Trophoblast cell (in vitro differentiated cells and primary cell): ENCODE data around the gene METRNL. TPM values are rescaled to one million over a fixed set of nuclear protein-coding genes. Genes with fewer than 3 reads are reported as not detected.
"Not testable (repeated sequence)": the region's sequence is repeated elsewhere in the genome, so short reads cannot be mapped to it uniquely, and the experiment has no call there.

Source experiments
- DNase-seq, 2 donors: peaks; one replicate each; pipeline ENCODE4 v3.0.0-alpha.2; 2016
- H2AFZ ChIP-seq: 2 replicates; pipeline ENCODE4 v1.6.1; 2013; ENCODE audit warnings: low read length, moderate library complexity, mild to moderate bottlenecking; ENCODE audit not compliant: insufficient read depth, poor library complexity
- H2AK5ac ChIP-seq: 2 replicates; pipeline ENCODE4 v1.6.1; 2013; ENCODE audit warnings: mild to moderate bottlenecking, low read length
- H2BK120ac ChIP-seq: 2 replicates; pipeline ENCODE4 v1.6.1; 2013; ENCODE audit warnings: low read length, mild to moderate bottlenecking, moderate library complexity; ENCODE audit not compliant: insufficient read depth, poor library complexity
- H2BK12ac ChIP-seq: 2 replicates; pipeline ENCODE4 v1.6.1; 2013; ENCODE audit warnings: mild to moderate bottlenecking, low read length, moderate library complexity
- H2BK5ac ChIP-seq: 2 replicates; pipeline ENCODE4 v1.6.1; 2013; ENCODE audit warnings: low read length, low read depth, moderate library complexity, mild to moderate bottlenecking; ENCODE audit not compliant: poor library complexity
- H3K14ac ChIP-seq: 2 replicates; pipeline ENCODE4 v1.6.1; 2013; ENCODE audit warnings: mild to moderate bottlenecking, low read length
- H3K18ac ChIP-seq: 2 replicates; pipeline ENCODE4 v1.6.1; 2013; ENCODE audit warnings: mild to moderate bottlenecking, low read length
- H3K23ac ChIP-seq: 2 replicates; pipeline ENCODE4 v1.6.1; 2013; ENCODE audit warnings: low read length
- H3K27ac ChIP-seq: 2 replicates; pipeline ENCODE4 v1.5.1; 2013; ENCODE audit warnings: low read depth, mild to moderate bottlenecking, inconsistent platforms, low read length, moderate library complexity
- H3K27me3 ChIP-seq: 2 replicates; pipeline ENCODE4 v1.6.1; 2013; ENCODE audit warnings: inconsistent platforms, mild to moderate bottlenecking, low read length, moderate library complexity; ENCODE audit not compliant: insufficient read depth
- H3K36me3 ChIP-seq, 2 experiments: 1 replicate in 1 of 2; 2 replicates in 1 of 2; pipeline ENCODE4 v1.6.1; 2013; ENCODE audit warnings: low read length in 2 of 2, mild to moderate bottlenecking in 2 of 2, moderate library complexity in 1 of 2; ENCODE audit not compliant: insufficient read depth in 2 of 2, control insufficient read depth in 1 of 2
- H3K4ac ChIP-seq: 2 replicates; pipeline ENCODE4 v1.6.1; 2013; ENCODE audit warnings: low read depth, mild to moderate bottlenecking, low read length, moderate library complexity
- H3K4me1 ChIP-seq, 2 experiments: 1 replicate in 1 of 2; 2 replicates in 1 of 2; pipeline ENCODE4 v1.6.1; 2013; ENCODE audit warnings: low read length in 2 of 2, mild to moderate bottlenecking in 2 of 2, moderate library complexity in 1 of 2; ENCODE audit not compliant: insufficient read depth in 2 of 2, control insufficient read depth in 1 of 2
- H3K4me2 ChIP-seq: 2 replicates; pipeline ENCODE4 v1.6.1; 2013; ENCODE audit warnings: inconsistent platforms, mild to moderate bottlenecking, low read length, moderate library complexity
- H3K4me3 ChIP-seq: 2 replicates; pipeline ENCODE4 v1.5.1; 2013; ENCODE audit warnings: mild to moderate bottlenecking, low read depth, low read length, inconsistent platforms
- H3K79me1 ChIP-seq: one replicate; pipeline ENCODE4 v1.6.1; 2013; ENCODE audit warnings: low read length
- H3K79me2 ChIP-seq: 2 replicates; pipeline ENCODE4 v1.6.1; 2013; ENCODE audit warnings: low read length, mild to moderate bottlenecking; ENCODE audit not compliant: control insufficient read depth, insufficient read depth, poor library complexity
- H3K9ac ChIP-seq: 2 replicates; pipeline ENCODE4 v1.6.1; 2013; ENCODE audit warnings: mild to moderate bottlenecking, low read length
- H3K9me3 ChIP-seq: 2 replicates; pipeline ENCODE4 v1.6.1; 2013; ENCODE audit warnings: low read depth, mild to moderate bottlenecking, control low read depth, inconsistent platforms, low read length; ENCODE audit not compliant: insufficient read depth
- H4K12ac ChIP-seq: 2 replicates; pipeline ENCODE4 v1.6.1; 2013; ENCODE audit warnings: low read depth, mild to moderate bottlenecking, low read length, moderate library complexity
- H4K8ac ChIP-seq: 2 replicates; pipeline ENCODE4 v1.6.1; 2013; ENCODE audit warnings: low read depth, mild to moderate bottlenecking, low read length, moderate library complexity
- H4K91ac ChIP-seq: one replicate; pipeline ENCODE4 v1.6.1; 2013; ENCODE audit warnings: low read depth, mild to moderate bottlenecking, low read length, moderate library complexity
- WGBS: extraction: QIAGEN DNeasy Blood & Tissue Kit; methylation state at CpG from one replicate; pipeline ENCODE4 v1.1.7; 2013; ENCODE audit warnings: missing lambda C conversion rate; ENCODE audit not compliant: insufficient read length, insufficient coverage; ENCODE audit errors: extremely low coverage; 5-methylcytosine and 5-hydroxymethylcytosine counted together
- polyA plus RNA-seq: library from polyadenylated mRNA; stranded (reverse); fragments of 200-250 nt; gene quantifications from 2 replicates; pipeline ENCODE4 v1.2.3, GENCODE V29; 2013

The METRNL gene
- 73.5 and 78.5 TPM in 2 replicates for polyA plus RNA-seq

- Histone ChIP-seq H3K27me3 (peaks cover 10% of the 10 kb centered on the region), H4K12ac (peak within 1 kb of the TSS; percentile 22), H3K4me2 (peak within 1 kb of the TSS; percentile 97), H3K9ac (peak within 1 kb of the TSS; percentile 42), H2AK5ac (no peak within 1 kb of the TSS), H3K23ac (no peak within 1 kb of the TSS), H3K4ac (peak within 1 kb of the TSS; percentile 21), H3K18ac (peak within 1 kb of the TSS; percentile 46), H3K79me1 (peaks cover 33% of the 10 kb centered on the region), H2BK5ac (peak within 1 kb of the TSS; percentile 51), H4K91ac (peak within 1 kb of the TSS; percentile 66), H2AFZ (peak within 1 kb of the TSS; percentile 24), H2BK120ac (no peak within 1 kb of the TSS), H3K27ac (peak within 1 kb of the TSS; percentile 24), H2BK12ac (peak within 1 kb of the TSS; percentile 23), H3K4me3 (peak within 1 kb of the TSS; percentile 85), H3K79me2 (peaks cover 29% of the 10 kb centered on the region), H4K8ac (peak within 1 kb of the TSS; percentile 74), H3K14ac (peak within 1 kb of the TSS; percentile 68), H3K9me3 (peaks cover 1% of the 10 kb centered on the region), H3K36me3 (peaks cover 2 to 6% of the 10 kb centered on the region in 2 experiments), H3K4me1 (peaks cover 30 to 36% of the 10 kb centered on the region in 2 experiments)
- whole genome bisulfite sequencing: no CpG with 5 or more reads among the region's 69 CpGs
- peak in 1 of 2 donors; percentile 63 for DNase-seq
These were observed at the start of gene METRNL for GRCh38 chr17:83079352-83079747. TSS of gene METRNL (plus strand) at chr17:83079609. CDS start at chr17:83079816, 207 bp downstream.

GRCh38 chr17:83030432-83030831 is 49.0 kb upstream of the METRNL start:
- Histone ChIP-seq H3K79me1 (no peaks in the 10 kb centered on the region), H2BK5ac (no peak overlapping the region), H2AFZ (no peak overlapping the region), H2AK5ac (no peak overlapping the region), H4K12ac (no peak overlapping the region), H4K8ac (no peak overlapping the region), H3K9ac (no peak overlapping the region), H3K4me2 (no peak overlapping the region), H3K23ac (no peak overlapping the region), H2BK120ac (no peak overlapping the region), H3K9me3 (peaks cover 14% of the 10 kb centered on the region), H3K27me3 (no peaks in the 10 kb centered on the region), H3K18ac (no peak overlapping the region), H3K4me3 (peak overlapping the region; percentile 7), H3K36me3 (peaks cover 2 to 3% of the 10 kb centered on the region in 2 experiments), H2BK12ac (no peak overlapping the region), H3K4ac (no peak overlapping the region), H3K14ac (no peak overlapping the region), H3K27ac (no peak overlapping the region), H4K91ac (no peak overlapping the region), H3K4me1 (peaks cover 0 to 7% of the 10 kb centered on the region in 2 experiments), H3K79me2 (no peaks in the 10 kb centered on the region)
- WGBS: no CpG with 5 or more reads among the region's 23 CpGs
- DNase-seq: no peak

- Histone ChIP-seq H4K8ac (no peak overlapping the region), H3K23ac (no peak overlapping the region), H3K4me2 (no peak overlapping the region), H3K4me1 (peaks cover 0 to 7% of the 10 kb centered on the region in 2 experiments), H2BK5ac (no peak overlapping the region), H3K4me3 (no peak overlapping the region), H3K79me2 (no peaks in the 10 kb centered on the region), H3K36me3 (peaks cover 2 to 3% of the 10 kb centered on the region in 2 experiments), H3K4ac (no peak overlapping the region), H2AFZ (no peak overlapping the region), H3K27ac (no peak overlapping the region), H3K18ac (no peak overlapping the region), H2BK120ac (no peak overlapping the region), H4K91ac (no peak overlapping the region), H3K9me3 (peaks cover 12% of the 10 kb centered on the region), H3K14ac (no peak overlapping the region), H3K9ac (no peak overlapping the region), H3K79me1 (no peaks in the 10 kb centered on the region), H2BK12ac (no peak overlapping the region), H3K27me3 (no peaks in the 10 kb centered on the region), H4K12ac (no peak overlapping the region), H2AK5ac (no peak overlapping the region)
- no peak for DNase-seq
- WGBS: no CpG with 5 or more reads among the region's 35 CpGs
These were observed 48.0 kb upstream of the METRNL start for GRCh38 chr17:83031321-83031945.

- H2AK5ac ChIP-seq, H3K4ac ChIP-seq, H2BK120ac ChIP-seq, H3K27ac ChIP-seq, H3K14ac ChIP-seq, H3K18ac ChIP-seq, H3K4me3 ChIP-seq, H3K36me3 ChIP-seq, H4K8ac ChIP-seq, H3K79me1 ChIP-seq, H2BK5ac ChIP-seq, H3K9ac ChIP-seq, H2BK12ac ChIP-seq, H2AFZ ChIP-seq, H4K12ac ChIP-seq, H3K79me2 ChIP-seq, H3K4me1 ChIP-seq, H3K4me2 ChIP-seq, H3K27me3 ChIP-seq, H4K91ac ChIP-seq, H3K23ac ChIP-seq: not testable (repeated sequence)
- H3K9me3 ChIP-seq: peaks cover 12% of the 10 kb centered on the region
- peak in 1 of 2 donors; percentile 74 for DNase-seq
- WGBS: no CpG with 5 or more reads among the region's 33 CpGs
These were observed 47.4 kb upstream of the METRNL start for GRCh38 chr17:83031946-83032451.
